OCI-LY1 (cell line): ENCODE results near the gene TCP11X2.
"Not testable (repeated sequence)": the region's sequence is repeated elsewhere in the genome, so short reads cannot be mapped to it uniquely, and the experiment has no call there.

Experiments used
- H2AFZ ChIP-seq: fragments of 200-600 bp; sonication (generic), shearing (Covaris generic); 2 replicates; pipeline ENCODE4 v1.6.0; 2014; ENCODE audit warnings: antibody characterized with exemption, mild to moderate bottlenecking, low read length
- H3F3A ChIP-seq: fragments of 200-600 bp; sonication (generic), shearing (Covaris generic); 2 replicates; pipeline ENCODE4 v1.6.0; 2014; ENCODE audit warnings: mild to moderate bottlenecking, antibody characterized with exemption, low read length, moderate library complexity; ENCODE audit not compliant: insufficient read depth
- H3K27ac ChIP-seq: fragments of 200-600 bp; sonication (generic); 2 replicates; pipeline ENCODE4 v1.5.1; 2014; ENCODE audit warnings: low read length, mixed run types, mild to moderate bottlenecking, low read depth; ENCODE audit not compliant: poor library complexity, severe bottlenecking
- H3K27me3 ChIP-seq: fragments of 200-600 bp; sonication (generic); 2 replicates; pipeline ENCODE4 v1.6.0; 2014; ENCODE audit warnings: antibody characterized with exemption, mild to moderate bottlenecking, low read length, moderate library complexity; ENCODE audit not compliant: insufficient read depth
- H3K36me3 ChIP-seq: fragments of 200-600 bp; sonication (generic); 2 replicates; pipeline ENCODE4 v1.6.1; 2014; ENCODE audit warnings: mild to moderate bottlenecking, antibody characterized with exemption, low read length, moderate library complexity, mixed read lengths; ENCODE audit not compliant: insufficient read depth
- H3K4me1 ChIP-seq: fragments of 200-600 bp; sonication (generic); 2 replicates; pipeline ENCODE4 v1.5.1; 2014; ENCODE audit warnings: mild to moderate bottlenecking, low read length, moderate library complexity; ENCODE audit not compliant: insufficient read depth, severe bottlenecking
- H3K4me2 ChIP-seq: fragments of 200-600 bp; sonication (generic), shearing (Covaris generic); 2 replicates; pipeline ENCODE4 v1.6.1; 2014; ENCODE audit warnings: low read length
- H3K4me3 ChIP-seq: fragments of 200-600 bp; sonication (generic); 2 replicates; pipeline ENCODE4 v1.5.1; 2014; ENCODE audit warnings: low read length, low read depth, mild to moderate bottlenecking, mixed read lengths; ENCODE audit not compliant: poor library complexity, severe bottlenecking
- H3K79me2 ChIP-seq: fragments of 200-600 bp; shearing (Covaris generic); 2 replicates; pipeline ENCODE4 v1.6.1; 2016; ENCODE audit warnings: mixed run types, low read length, mixed read lengths; ENCODE audit not compliant: insufficient read depth
- H3K9ac ChIP-seq: fragments of 200-600 bp; sonication (generic), shearing (Covaris generic); 2 replicates; pipeline ENCODE4 v1.6.1; 2014; ENCODE audit warnings: mild to moderate bottlenecking, low read length, mixed read lengths
- H3K9me2 ChIP-seq: fragments of 200-600 bp; sonication (generic), shearing (Covaris generic); 2 replicates; pipeline ENCODE4 v1.6.1; 2014; ENCODE audit warnings: low read depth, mild to moderate bottlenecking, low read length, mixed read lengths
- H3K9me3 ChIP-seq: fragments of 200-600 bp; shearing (Covaris generic); 2 replicates; pipeline ENCODE4 v1.6.1; 2014; ENCODE audit warnings: low read length, mixed read lengths
- H4K20me1 ChIP-seq: fragments of 200-600 bp; sonication (generic), shearing (Covaris generic); 2 replicates; pipeline ENCODE4 v1.6.0; 2016; ENCODE audit warnings: mild to moderate bottlenecking, low read length; ENCODE audit not compliant: insufficient read depth
- EZH2 ChIP-seq: fragments of 200-600 bp; sonication (generic), shearing (Covaris generic); IDR thresholded peaks from 2 replicates; pipeline ENCODE4 v1.8.0; 2017; ENCODE audit warnings: borderline replicate concordance, mixed run types, mild to moderate bottlenecking, antibody characterized with exemption, low read length, moderate library complexity, mixed read lengths
- TF ChIP-seq, protein P1 (sequence below): fragments of 200-600 bp; sonication (generic), shearing (Covaris generic); IDR thresholded peaks from 2 replicates; pipeline ENCODE4 v1.5.1; 2017; ENCODE audit warnings: mild to moderate bottlenecking, antibody characterized with exemption, low read length, moderate library complexity, mixed read lengths

TCP11X2 gene

GRCh38 chrX:102514536-102514935 is 42.9 kb upstream of the TCP11X2 start:
- no peaks in the 10 kb centered on the region for H3K36me3 ChIP-seq
- H3K9me3 ChIP-seq, result no peaks in the 10 kb centered on the region
- no peak overlapping the region for H3K27ac ChIP-seq
- H4K20me1 ChIP-seq, result no peaks in the 10 kb centered on the region
- H2AFZ ChIP-seq, result no peak overlapping the region
- no peaks in the 10 kb centered on the region for H3F3A ChIP-seq
- H3K27me3 ChIP-seq, result no peaks in the 10 kb centered on the region
- H3K4me1 ChIP-seq, result no peaks in the 10 kb centered on the region
- no peak overlapping the region for H3K4me3 ChIP-seq
- TF ChIP-seq, protein P1, sequence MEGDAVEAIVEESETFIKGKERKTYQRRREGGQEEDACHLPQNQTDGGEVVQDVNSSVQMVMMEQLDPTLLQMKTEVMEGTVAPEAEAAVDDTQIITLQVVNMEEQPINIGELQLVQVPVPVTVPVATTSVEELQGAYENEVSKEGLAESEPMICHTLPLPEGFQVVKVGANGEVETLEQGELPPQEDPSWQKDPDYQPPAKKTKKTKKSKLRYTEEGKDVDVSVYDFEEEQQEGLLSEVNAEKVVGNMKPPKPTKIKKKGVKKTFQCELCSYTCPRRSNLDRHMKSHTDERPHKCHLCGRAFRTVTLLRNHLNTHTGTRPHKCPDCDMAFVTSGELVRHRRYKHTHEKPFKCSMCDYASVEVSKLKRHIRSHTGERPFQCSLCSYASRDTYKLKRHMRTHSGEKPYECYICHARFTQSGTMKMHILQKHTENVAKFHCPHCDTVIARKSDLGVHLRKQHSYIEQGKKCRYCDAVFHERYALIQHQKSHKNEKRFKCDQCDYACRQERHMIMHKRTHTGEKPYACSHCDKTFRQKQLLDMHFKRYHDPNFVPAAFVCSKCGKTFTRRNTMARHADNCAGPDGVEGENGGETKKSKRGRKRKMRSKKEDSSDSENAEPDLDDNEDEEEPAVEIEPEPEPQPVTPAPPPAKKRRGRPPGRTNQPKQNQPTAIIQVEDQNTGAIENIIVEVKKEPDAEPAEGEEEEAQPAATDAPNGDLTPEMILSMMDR, result no peak
- no peak for TF ChIP-seq EZH2
- H3K79me2 ChIP-seq, result no peaks in the 10 kb centered on the region
- no peaks in the 10 kb centered on the region for H3K9me2 ChIP-seq
- no peak overlapping the region for H3K9ac ChIP-seq
- H3K4me2 ChIP-seq, result no peak overlapping the region

DNA sequence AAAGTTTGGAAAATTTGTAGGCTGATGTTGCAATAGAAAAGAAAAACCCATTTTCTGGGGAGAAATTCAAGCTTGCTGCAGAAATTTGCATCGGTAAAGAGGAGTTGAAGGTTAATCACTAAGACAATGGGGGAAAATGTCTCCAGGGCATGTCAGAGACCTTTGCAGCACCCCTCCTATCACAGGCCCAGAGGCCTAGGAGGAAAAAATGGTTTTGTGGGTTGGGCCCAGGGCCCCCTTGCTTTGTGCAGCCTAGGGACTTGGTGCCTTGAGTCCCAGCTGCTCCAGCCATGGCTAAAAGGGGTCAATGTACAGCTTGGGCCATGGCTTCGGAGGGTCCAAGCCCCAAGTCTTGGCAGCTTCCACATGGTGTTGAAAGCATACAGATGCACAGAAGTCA is 27.1 kb upstream of the TCP11X2 start:
- Histone ChIP-seq H3K9ac (no peak overlapping the region), H3K27ac (no peak overlapping the region), H3K27me3 (no peaks in the 10 kb centered on the region), H3K9me2 (no peaks in the 10 kb centered on the region), H4K20me1 (no peaks in the 10 kb centered on the region), H2AFZ (no peak overlapping the region), H3K4me2 (no peak overlapping the region), H3F3A (no peaks in the 10 kb centered on the region), H3K4me3 (no peak overlapping the region), H3K9me3 (no peaks in the 10 kb centered on the region), H3K36me3 (no peaks in the 10 kb centered on the region), H3K4me1 (no peaks in the 10 kb centered on the region), H3K79me2 (no peaks in the 10 kb centered on the region)
- TF ChIP-seq, protein P1, result no peak
- TF ChIP-seq EZH2, result no peak

- Histone ChIP-seq H3K9ac (no peak overlapping the region), H3K27ac (no peak overlapping the region), H3K4me3 (no peak overlapping the region), H3K36me3 (no peaks in the 10 kb centered on the region), H3K9me3 (no peaks in the 10 kb centered on the region), H3K27me3 (no peaks in the 10 kb centered on the region), H3K4me2 (no peak overlapping the region), H4K20me1 (no peaks in the 10 kb centered on the region), H3F3A (no peaks in the 10 kb centered on the region), H3K9me2 (no peaks in the 10 kb centered on the region), H2AFZ (no peak overlapping the region), H3K79me2 (no peaks in the 10 kb centered on the region), H3K4me1 (no peaks in the 10 kb centered on the region)
- TF ChIP-seq, protein P1, result no peak
- TF ChIP-seq EZH2, result no peak
These were observed 20.2 kb upstream of the TCP11X2 start for GRCh38 chrX:102491766-102492165.

DNA sequence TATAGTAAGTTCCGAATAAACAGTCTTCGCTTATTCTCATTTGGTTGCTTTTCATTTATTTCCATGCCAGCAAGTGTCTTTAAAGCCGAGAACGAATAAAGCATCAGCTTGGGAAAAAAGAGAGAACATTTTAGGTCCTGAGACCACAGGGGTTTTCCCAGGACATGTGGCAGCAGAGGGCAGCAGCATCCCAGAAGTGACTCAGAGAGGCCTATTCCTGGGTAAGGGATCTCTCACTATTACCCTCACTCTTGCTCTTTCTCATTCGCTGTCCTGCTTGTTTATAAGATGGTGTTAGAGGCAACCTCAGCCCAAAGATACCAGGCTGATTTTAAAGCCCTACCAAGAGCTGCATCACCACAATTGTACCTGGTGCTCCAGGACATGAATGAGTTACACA is 7.2 kb upstream of the TCP11X2 start:
- H3K27ac ChIP-seq, H3K4me2 ChIP-seq, H3K4me1 ChIP-seq, H3F3A ChIP-seq, H3K79me2 ChIP-seq, H3K36me3 ChIP-seq, H4K20me1 ChIP-seq, H3K4me3 ChIP-seq, H3K9me3 ChIP-seq, H3K27me3 ChIP-seq, H2AFZ ChIP-seq, H3K9me2 ChIP-seq, H3K9ac ChIP-seq: not testable (repeated sequence)

- H3F3A ChIP-seq, H3K4me2 ChIP-seq, H3K4me1 ChIP-seq, H3K27me3 ChIP-seq, H2AFZ ChIP-seq, H3K79me2 ChIP-seq, H3K4me3 ChIP-seq, H3K9me3 ChIP-seq, H3K27ac ChIP-seq, H3K9me2 ChIP-seq, H3K9ac ChIP-seq, H3K36me3 ChIP-seq, H4K20me1 ChIP-seq: not testable (repeated sequence)
These were observed 1.4 kb downstream of the TCP11X2 start for GRCh38 chrX:102470215-102470614.

- H3K4me1 ChIP-seq, H3K9me3 ChIP-seq, H3K4me3 ChIP-seq, H3K9me2 ChIP-seq, H3F3A ChIP-seq, H3K27me3 ChIP-seq, H3K79me2 ChIP-seq, H3K9ac ChIP-seq, H3K36me3 ChIP-seq, H2AFZ ChIP-seq, H3K4me2 ChIP-seq, H4K20me1 ChIP-seq, H3K27ac ChIP-seq: not testable (repeated sequence)
These were observed 13.0 kb downstream of the TCP11X2 start for GRCh38 chrX:102458615-102459014.
